MM.1S (cell line): ENCODE results near the gene MAPKAP1.

Experiments used
- DNase-seq: peaks from one replicate; pipeline ENCODE4 v3.0.0-alpha.2; 2015
- H2AFZ ChIP-seq: fragments of 300-600 bp; sonication (generic); 2 replicates; pipeline ENCODE4 v1.6.0; 2016; ENCODE audit warnings: antibody characterized with exemption, low read length
- H3F3A ChIP-seq: fragments of 300-600 bp; sonication (generic); 2 replicates; pipeline ENCODE4 v1.6.1; 2016; ENCODE audit warnings: mild to moderate bottlenecking, antibody characterized with exemption, low read length, moderate library complexity, mixed read lengths; ENCODE audit not compliant: insufficient read depth
- H3K27ac ChIP-seq: fragments of 300-600 bp; sonication (generic); 2 replicates; pipeline ENCODE4 v1.5.1; 2016; ENCODE audit warnings: mild to moderate bottlenecking, low read length
- H3K27me3 ChIP-seq: fragments of 300-600 bp; sonication (generic); replicated peaks from 2 replicates; pipeline ENCODE4 v1.6.0; 2016; ENCODE audit warnings: low read length; ENCODE audit not compliant: insufficient read depth
- H3K36me3 ChIP-seq: fragments of 300-600 bp; sonication (generic); replicated peaks from 2 replicates; pipeline ENCODE4 v1.6.1; 2016; ENCODE audit warnings: mild to moderate bottlenecking, low read length, mixed read lengths; ENCODE audit not compliant: insufficient read depth
- H3K4me1 ChIP-seq: fragments of 300-600 bp; sonication (generic); 2 replicates; pipeline ENCODE4 v1.6.1; 2016; ENCODE audit warnings: low read length, mixed read lengths
- H3K4me2 ChIP-seq: fragments of 300-600 bp; sonication (generic); 2 replicates; pipeline ENCODE4 v1.6.0; 2016; ENCODE audit warnings: low read depth, low read length
- H3K4me3 ChIP-seq: fragments of 300-600 bp; sonication (generic); 2 replicates; pipeline ENCODE4 v1.5.1; 2016; ENCODE audit warnings: low read length, mixed read lengths
- H3K79me2 ChIP-seq: fragments of 300-600 bp; sonication (generic); 2 replicates; pipeline ENCODE4 v1.6.1; 2016; ENCODE audit warnings: mixed run types, low read length, mixed read lengths
- H3K9ac ChIP-seq: fragments of 300-600 bp; sonication (generic); 2 replicates; pipeline ENCODE4 v1.6.1; 2016; ENCODE audit warnings: low read length, mixed read lengths
- H3K9me2 ChIP-seq: fragments of 300-600 bp; sonication (generic); replicated peaks from 2 replicates; pipeline ENCODE4 v1.6.1; 2016; ENCODE audit warnings: mild to moderate bottlenecking, low read length, mixed read lengths; ENCODE audit not compliant: insufficient read depth
- H3K9me3 ChIP-seq: fragments of 300-600 bp; sonication (generic); replicated peaks from 2 replicates; pipeline ENCODE4 v1.6.1; 2016; ENCODE audit warnings: mild to moderate bottlenecking, low read length, mixed read lengths; ENCODE audit not compliant: insufficient read depth
- H4K20me1 ChIP-seq: fragments of 300-600 bp; sonication (generic); 2 replicates; pipeline ENCODE4 v1.6.1; 2016; ENCODE audit warnings: mild to moderate bottlenecking, low read length, moderate library complexity, mixed read lengths; ENCODE audit not compliant: insufficient read depth
- EZH2 ChIP-seq: fragments of 300-600 bp; sonication (generic); optimal IDR thresholded peaks from 2 replicates; pipeline ENCODE3; 2017; ENCODE audit warnings: low read depth, mild to moderate bottlenecking, antibody characterized with exemption, low read length, mixed read lengths
- EZH2phosphoT487 ChIP-seq: fragments of 300-600 bp; sonication (generic); IDR thresholded peaks from 2 replicates; pipeline ENCODE4 v1.6.1; 2018; ENCODE audit warnings: antibody characterized with exemption, low read length
- TF ChIP-seq, protein P1 (sequence below): fragments of 300-600 bp; sonication (generic); IDR thresholded peaks from 2 replicates; pipeline ENCODE4 v1.5.1; 2016; ENCODE audit warnings: antibody characterized with exemption, low read length, mixed read lengths

Gene MAPKAP1

GRCh38 chr9:125411171-125411756 is 295.7 kb downstream of the MAPKAP1 start:
- Histone ChIP-seq H3K9me3 (no peaks in the 10 kb centered on the region), H3K27me3 (peaks cover 5% of the 10 kb centered on the region; the same call in 1 of the 2 replicates), H3K9ac (no peak overlapping the region), H3K4me3 (no peak overlapping the region), H3K4me2 (no peak overlapping the region), H3K36me3 (no peaks in the 10 kb centered on the region), H3K27ac (no peak overlapping the region), H3K4me1 (no peaks in the 10 kb centered on the region), H4K20me1 (no peaks in the 10 kb centered on the region), H3K9me2 (no peaks in the 10 kb centered on the region), H3K79me2 (no peaks in the 10 kb centered on the region), H2AFZ (no peak overlapping the region), H3F3A (no peaks in the 10 kb centered on the region)
- TF ChIP-seq, protein P1, sequence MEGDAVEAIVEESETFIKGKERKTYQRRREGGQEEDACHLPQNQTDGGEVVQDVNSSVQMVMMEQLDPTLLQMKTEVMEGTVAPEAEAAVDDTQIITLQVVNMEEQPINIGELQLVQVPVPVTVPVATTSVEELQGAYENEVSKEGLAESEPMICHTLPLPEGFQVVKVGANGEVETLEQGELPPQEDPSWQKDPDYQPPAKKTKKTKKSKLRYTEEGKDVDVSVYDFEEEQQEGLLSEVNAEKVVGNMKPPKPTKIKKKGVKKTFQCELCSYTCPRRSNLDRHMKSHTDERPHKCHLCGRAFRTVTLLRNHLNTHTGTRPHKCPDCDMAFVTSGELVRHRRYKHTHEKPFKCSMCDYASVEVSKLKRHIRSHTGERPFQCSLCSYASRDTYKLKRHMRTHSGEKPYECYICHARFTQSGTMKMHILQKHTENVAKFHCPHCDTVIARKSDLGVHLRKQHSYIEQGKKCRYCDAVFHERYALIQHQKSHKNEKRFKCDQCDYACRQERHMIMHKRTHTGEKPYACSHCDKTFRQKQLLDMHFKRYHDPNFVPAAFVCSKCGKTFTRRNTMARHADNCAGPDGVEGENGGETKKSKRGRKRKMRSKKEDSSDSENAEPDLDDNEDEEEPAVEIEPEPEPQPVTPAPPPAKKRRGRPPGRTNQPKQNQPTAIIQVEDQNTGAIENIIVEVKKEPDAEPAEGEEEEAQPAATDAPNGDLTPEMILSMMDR: no peak
- TF ChIP-seq EZH2 (no peak), EZH2phosphoT487 (no peak)
- DNase-seq: no peak

DNA sequence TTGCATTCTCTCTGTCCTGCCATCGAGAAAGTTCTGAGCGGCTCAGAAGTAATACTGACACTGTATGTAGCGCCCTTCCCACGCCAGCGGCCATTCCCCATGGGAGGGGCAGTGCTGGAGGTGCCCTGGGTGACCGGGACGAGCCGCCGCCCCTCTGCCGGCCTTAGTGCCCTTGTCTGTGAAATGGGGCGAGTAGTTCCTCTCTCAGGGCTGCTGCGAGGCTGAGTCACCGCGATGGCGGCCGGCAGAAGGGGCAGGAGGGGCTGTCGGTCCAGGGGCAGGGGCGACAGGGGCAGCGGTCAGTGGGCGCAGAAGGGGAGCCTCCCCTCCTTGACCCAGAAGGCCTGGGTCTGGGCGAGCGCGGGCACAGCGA is 296.5 kb downstream of the MAPKAP1 start:
- H3K27ac ChIP-seq: no peak overlapping the region
- H2AFZ ChIP-seq: 0 out of 2 replicates have a peak overlapping the region, but pooled peaks have one; percentile 23

DNA sequence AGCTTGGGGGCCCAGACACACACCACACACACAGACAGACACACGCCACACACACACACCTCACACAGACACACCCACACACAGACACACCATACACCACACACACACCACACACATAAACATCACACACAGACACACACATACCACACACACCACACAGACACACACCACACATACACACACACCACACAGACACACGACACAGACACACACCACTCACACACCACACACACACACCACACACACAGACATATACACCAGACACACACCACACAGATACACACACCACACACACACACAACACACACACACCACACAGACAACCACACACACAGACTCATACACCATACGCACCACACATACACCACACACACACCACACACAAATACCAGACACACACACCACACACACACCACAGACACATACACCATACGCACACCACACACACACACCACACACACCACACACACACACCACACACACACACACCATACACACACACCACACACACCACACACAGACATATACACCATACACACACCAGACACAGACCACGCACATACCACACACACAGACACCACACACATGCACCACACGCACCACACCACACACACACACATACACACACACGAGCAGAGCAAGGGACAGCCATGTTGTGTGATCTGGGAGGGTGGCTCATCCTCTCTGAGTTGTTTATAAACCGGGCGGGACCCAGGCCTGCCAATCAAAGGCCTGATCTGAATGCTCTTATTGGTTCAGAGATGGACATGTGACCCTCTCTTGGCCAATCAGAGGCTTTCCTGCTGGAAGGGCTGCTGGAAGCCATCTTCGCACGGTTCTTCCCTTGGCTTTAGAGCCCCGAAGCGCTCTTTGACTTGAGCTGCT is 297.1 kb downstream of the MAPKAP1 start:
- no peaks in the 10 kb centered on the region for H3F3A ChIP-seq
- H3K9me2 ChIP-seq: no peaks in the 10 kb centered on the region
- H4K20me1 ChIP-seq: no peaks in the 10 kb centered on the region
- no peaks in the 10 kb centered on the region for H3K36me3 ChIP-seq
- no peak overlapping the region for H3K9ac ChIP-seq
- no peaks in the 10 kb centered on the region for H3K9me3 ChIP-seq
- H3K4me2 ChIP-seq: no peak overlapping the region
- peak; percentile 9 for DNase-seq
- TF ChIP-seq EZH2 (no peak), EZH2phosphoT487 (no peak)
- TF ChIP-seq, protein P1: no peak
- no peak overlapping the region for H3K27ac ChIP-seq
- H2AFZ ChIP-seq: 0 out of 2 replicates have a peak overlapping the region, but pooled peaks have one; percentile 23
- H3K79me2 ChIP-seq: no peaks in the 10 kb centered on the region
- H3K27me3 ChIP-seq: peaks cover 5% of the 10 kb centered on the region; the same call in 1 of the 2 replicates
- no peak overlapping the region for H3K4me3 ChIP-seq
- H3K4me1 ChIP-seq: no peaks in the 10 kb centered on the region

More for the DNA sequence above, 296.5 kb downstream of the MAPKAP1 start:
- Histone ChIP-seq H4K20me1 (no peaks in the 10 kb centered on the region), H3K4me3 (no peak overlapping the region), H3K36me3 (no peaks in the 10 kb centered on the region), H3K79me2 (no peaks in the 10 kb centered on the region), H3K9me3 (no peaks in the 10 kb centered on the region), H3F3A (no peaks in the 10 kb centered on the region), H3K27me3 (peaks cover 5% of the 10 kb centered on the region; the same call in 1 of the 2 replicates), H3K4me1 (no peaks in the 10 kb centered on the region), H3K9ac (no peak overlapping the region), H3K4me2 (no peak overlapping the region), H3K9me2 (no peaks in the 10 kb centered on the region)
- DNase-seq: no peak
- TF ChIP-seq EZH2phosphoT487 (no peak), EZH2 (no peak)
- TF ChIP-seq, protein P1: no peak
